HepG2 (cell line): ENCODE results near the gene CACNA1I. TPM values are rescaled to one million over a fixed set of nuclear protein-coding genes. Genes with fewer than 3 reads are reported as not detected.

ENCODE experiments used
- ARHGAP35 ChIP-seq: sonication (generic); formaldehyde crosslinking; IDR thresholded peaks from 2 replicates; pipeline ENCODE4 v1.9.0; 2022; ENCODE audit warnings: mild to moderate bottlenecking, inconsistent platforms, moderate library complexity, missing genetic modification reagents, borderline replicate concordance
- HMGXB4 ChIP-seq, 2 experiments: sonication (generic) in 1 of 2; formaldehyde crosslinking in 1 of 2; IDR thresholded peaks; 2 replicates each; pipeline versions ENCODE4 v1.4.0 to v1.6.1; 2018 to 2020; ENCODE audit warnings: missing genetic modification reagents in 2 of 2, borderline replicate concordance in 1 of 2, low read depth in 1 of 2, mild to moderate bottlenecking in 1 of 2, missing biosample characterization in 1 of 2
- MEIS1 ChIP-seq: sonication (generic); formaldehyde crosslinking; IDR thresholded peaks from 2 replicates; pipeline ENCODE4 v1.9.0; 2021; ENCODE audit warnings: mild to moderate bottlenecking, missing genetic modification reagents, moderate library complexity, borderline replicate concordance
- NFKBIZ ChIP-seq: IDR thresholded peaks from 2 replicates; pipeline ENCODE4 v1.6.1; 2018; ENCODE audit warnings: missing genetic modification reagents, missing compliant biosample characterization
- PAF1 ChIP-seq: IDR thresholded peaks from 2 replicates; pipeline ENCODE4 v1.6.1; 2016; ENCODE audit warnings: missing genetic modification reagents, missing compliant biosample characterization
- PHF5A ChIP-seq: IDR thresholded peaks from one replicate; pipeline ENCODE4 v1.6.1; 2018; ENCODE audit warnings: low read depth, missing genetic modification reagents; ENCODE audit not compliant: unreplicated experiment
- SNAPC2 ChIP-seq: sonication (generic); formaldehyde crosslinking; IDR thresholded peaks from 2 replicates; pipeline ENCODE4 v1.8.1; 2022; ENCODE audit warnings: mild to moderate bottlenecking, missing genetic modification reagents
- SP4 ChIP-seq: sonication (generic); formaldehyde crosslinking; IDR thresholded peaks from 2 replicates; pipeline ENCODE4 v1.8.1; 2023; ENCODE audit warnings: mild to moderate bottlenecking, missing genetic modification reagents
- STAG1 ChIP-seq: sonication (generic); formaldehyde crosslinking; IDR thresholded peaks from 2 replicates; pipeline ENCODE4 v1.4.0; 2020; ENCODE audit warnings: missing genetic modification reagents
- ZBTB40 ChIP-seq, 2 experiments: fragments of 450-650 bp in 1 of 2; sonication (generic) in 1 of 2; formaldehyde crosslinking in 1 of 2; IDR thresholded peaks; 2 replicates each; pipeline versions ENCODE4 v1.6.1 to v1.8.0; 2016 to 2022; ENCODE audit warnings: antibody characterized with exemption in 1 of 2, mild to moderate bottlenecking in 1 of 2, missing genetic modification reagents in 1 of 2
- ZFY ChIP-seq: sonication (generic); formaldehyde crosslinking; IDR thresholded peaks from 2 replicates; pipeline ENCODE4 v1.4.0; 2020; ENCODE audit warnings: missing genetic modification reagents
- ZNF256 ChIP-seq: sonication (generic); formaldehyde crosslinking; conservative IDR thresholded peaks from 2 replicates; pipeline ENCODE4 v1.4.0; 2020; ENCODE audit warnings: missing genetic modification reagents
- ZNF766 ChIP-seq: sonication (generic); formaldehyde crosslinking; IDR thresholded peaks from 2 replicates; pipeline ENCODE4 v1.5.0; 2020; ENCODE audit warnings: missing genetic modification reagents, borderline replicate concordance
- polyA plus RNA-seq, 8 experiments: library from polyadenylated mRNA; depleted of rRNA in 3 of 8; stranded (reverse) in 7 of 8; unstranded in 1 of 8; fragments of >200 nt; fragmentation: Illumina TruSeq in 4 of 8; extraction: Trizol in 4 of 8; gene quantifications; 2 replicates each; pipeline versions ENCODE4 v1.2.1 to v1.2.3, GENCODE V29; 2011 to 2016; ENCODE audit warnings: low read depth in 4 of 8, missing spikeins in 1 of 8, mixed read lengths in 1 of 8; ENCODE audit not compliant: insufficient read depth in 1 of 8
- total RNA-seq, 5 experiments: library from RNA; depleted of rRNA; stranded (reverse); fragments of >200 nt; fragmentation: Illumina TruSeq; extraction: Trizol; gene quantifications; 2 replicates each; pipeline ENCODE4 v1.2.3, GENCODE V29; 2016; ENCODE audit warnings: low read depth in 1 of 5
- TF ChIP-seq, protein P1 (sequence below): sonication (generic); formaldehyde crosslinking; IDR thresholded peaks from 2 replicates; pipeline ENCODE4 v1.9.0; 2022; ENCODE audit warnings: missing genetic modification reagents, mild to moderate bottlenecking, borderline replicate concordance

CACNA1I gene
- total and polyA plus RNA-seq, 2 of the 13 experiments (the other 11 are each of a cell fraction or from before 2014, with no cell fraction given) = not detected

DNA sequence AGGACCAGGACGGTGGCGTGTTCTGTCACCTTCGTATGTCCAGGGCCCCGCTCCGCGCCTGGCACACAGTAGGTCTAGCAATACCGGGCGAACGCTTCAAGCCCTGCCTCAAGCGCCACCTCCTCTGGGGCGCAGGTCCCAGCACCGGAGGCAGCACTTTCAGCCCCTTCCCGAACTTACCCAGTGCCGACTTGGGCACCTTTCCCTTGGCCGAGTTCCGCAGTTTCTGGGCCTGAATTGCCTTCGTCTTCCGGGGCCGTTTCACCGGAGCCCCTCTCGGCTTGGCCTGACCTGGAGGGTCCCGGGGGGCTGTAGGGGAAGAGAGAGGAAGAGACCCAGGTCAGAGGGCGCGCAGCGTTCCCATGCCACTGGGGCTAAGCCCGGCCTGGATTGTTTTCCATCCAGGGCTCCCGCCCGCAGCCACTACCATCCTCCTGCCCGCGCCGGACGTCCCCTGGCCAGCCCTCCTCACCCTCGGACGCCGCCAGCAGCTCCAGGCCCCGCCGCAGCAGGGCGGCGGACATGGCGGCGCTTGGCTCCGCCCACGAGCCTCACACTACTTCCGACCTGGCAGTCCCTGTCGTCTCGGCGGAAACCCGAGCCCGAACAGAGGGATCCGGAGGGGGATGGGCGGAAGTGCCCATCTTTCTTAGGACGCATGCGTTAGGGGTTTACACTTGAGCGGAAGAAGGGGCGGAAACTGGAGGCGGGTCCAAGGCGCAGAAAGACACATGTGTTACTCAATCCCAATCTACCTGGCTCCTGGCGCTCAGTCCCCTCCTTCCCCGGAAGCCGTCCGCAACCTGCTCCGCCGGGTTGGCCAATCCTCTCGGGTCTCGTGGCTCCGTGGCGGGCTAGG, 38.1 kb upstream of the CACNA1I start, which contains the start of gene RPS19BP1 (continued):
- peak; percentile 69 for TF ChIP-seq ZBTB40 (IDR thresholded peaks at IDR 0.05)
- no peak for TF ChIP-seq ZBTB40 (CRISPR knock-in tag; IDR thresholded peaks at IDR 0.05)
- 0 out of 2 replicates have a peak, but pooled peaks have one; percentile 50 for TF ChIP-seq SNAPC2 (CRISPR knock-in tag)
- 0 out of 2 replicates have a peak, but pooled peaks have one; percentile 3 for TF ChIP-seq STAG1 (CRISPR knock-in tag)
- TF ChIP-seq ZNF766 (CRISPR knock-in tag) = 0 out of 2 replicates have a peak, but pooled peaks have one; percentile 49
- TF ChIP-seq HMGXB4 (CRISPR knock-in tag; IDR thresholded peaks at IDR 0.05; ENCODE audit: borderline replicate concordance in 1 of 2, low read depth in 1 of 2) = peak; percentile 73 to 85
- peak; percentile 91 for TF ChIP-seq ZFY (CRISPR knock-in tag)
- peak; percentile 25; the same call in 1 of the 2 replicates for TF ChIP-seq MEIS1 (CRISPR knock-in tag)
- no peak for TF ChIP-seq PAF1 (CRISPR knock-in tag)
- peak; percentile 81 for TF ChIP-seq SP4 (CRISPR knock-in tag)
- TF ChIP-seq NFKBIZ (CRISPR knock-in tag) = peak; percentile 19; the same call in 1 of the 2 replicates
- TF ChIP-seq PHF5A (CRISPR knock-in tag) = peak; percentile 58
- TF ChIP-seq ZNF256 (CRISPR knock-in tag) = 0 out of 2 replicates have a peak, but pooled peaks have one; percentile 66
- TF ChIP-seq, protein P1, sequence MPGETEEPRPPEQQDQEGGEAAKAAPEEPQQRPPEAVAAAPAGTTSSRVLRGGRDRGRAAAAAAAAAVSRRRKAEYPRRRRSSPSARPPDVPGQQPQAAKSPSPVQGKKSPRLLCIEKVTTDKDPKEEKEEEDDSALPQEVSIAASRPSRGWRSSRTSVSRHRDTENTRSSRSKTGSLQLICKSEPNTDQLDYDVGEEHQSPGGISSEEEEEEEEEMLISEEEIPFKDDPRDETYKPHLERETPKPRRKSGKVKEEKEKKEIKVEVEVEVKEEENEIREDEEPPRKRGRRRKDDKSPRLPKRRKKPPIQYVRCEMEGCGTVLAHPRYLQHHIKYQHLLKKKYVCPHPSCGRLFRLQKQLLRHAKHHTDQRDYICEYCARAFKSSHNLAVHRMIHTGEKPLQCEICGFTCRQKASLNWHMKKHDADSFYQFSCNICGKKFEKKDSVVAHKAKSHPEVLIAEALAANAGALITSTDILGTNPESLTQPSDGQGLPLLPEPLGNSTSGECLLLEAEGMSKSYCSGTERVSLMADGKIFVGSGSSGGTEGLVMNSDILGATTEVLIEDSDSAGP = peak; percentile 77
- peak; percentile 22; the same call in 1 of the 2 replicates for TF ChIP-seq ARHGAP35
